Stomach (tissue), 9 donors: ENCODE measurements around the gene IL33. TPM values are rescaled to one million over a fixed set of nuclear protein-coding genes. Genes with fewer than 3 reads are reported as not detected.

Source experiments
- DNase-seq, 2 donors: peaks; one replicate each; pipeline versions ENCODE4 v3.0.0 to v3.0.0-alpha.2; 2013 to 2019
- H3K27ac ChIP-seq, 5 donors: fragments of 200-600 bp in 4 of 5; sonication (generic) in 4 of 5; one replicate each; pipeline ENCODE4 v1.5.1; 2013 to 2019; ENCODE audit warnings: mild to moderate bottlenecking in 1 of 5, moderate library complexity in 1 of 5
- H3K27me3 ChIP-seq, 3 donors: fragments of 200-600 bp; sonication (generic); one replicate each; pipeline ENCODE4 v1.5.1; 2017 to 2019; ENCODE audit warnings: mixed run types in 1 of 3
- H3K36me3 ChIP-seq, 4 donors: fragments of 200-600 bp; sonication (generic); 1 replicate in 3 of 4; 2 replicates in 1 of 4; pipeline ENCODE4 v1.5.1; 2016 to 2019
- H3K4me1 ChIP-seq, 4 donors: fragments of 200-600 bp; sonication (generic); one replicate each; pipeline ENCODE4 v1.5.1; 2016 to 2019
- H3K4me3 ChIP-seq, 4 donors: fragments of 200-600 bp; sonication (generic) in 3 of 4; one replicate each; pipeline ENCODE4 v1.5.1; 2016 to 2019; ENCODE audit warnings: mild to moderate bottlenecking in 1 of 4
- H3K9me3 ChIP-seq, 4 donors: fragments of 200-600 bp; sonication (generic); one replicate each; pipeline ENCODE4 v1.5.1; 2016 to 2019
- CTCF ChIP-seq, 7 experiments: fragments of 450-650 bp in 4 of 7; fragments of 200-600 bp in 3 of 7; sonication (generic) in 3 of 7; IDR thresholded peaks; one replicate each; pipeline ENCODE4 v1.5.1; 2016 to 2019; ENCODE audit warnings: antibody characterized with exemption in 7 of 7, control low read depth in 2 of 7, mild to moderate bottlenecking in 1 of 7
- EP300 ChIP-seq: sonication (generic); formaldehyde crosslinking; IDR thresholded peaks from one replicate; pipeline ENCODE4 v1.6.1; 2017; ENCODE audit warnings: antibody characterized with exemption
- POLR2A ChIP-seq, 4 donors: fragments of 450-650 bp; IDR thresholded peaks; one replicate each; pipeline ENCODE4 v1.6.1; 2016; ENCODE audit warnings: antibody characterized with exemption in 4 of 4, control low read depth in 2 of 4, mild to moderate bottlenecking in 1 of 4, moderate library complexity in 1 of 4
- POLR2AphosphoS5 ChIP-seq, 3 donors: sonication (generic); formaldehyde crosslinking; IDR thresholded peaks; one replicate each; pipeline ENCODE4 v1.6.1; 2016; ENCODE audit warnings: antibody characterized with exemption in 3 of 3
- WGBS, 5 donors: extraction: QIAGEN DNeasy Blood & Tissue Kit in 3 of 5; methylation state at CpG; one replicate each; pipeline versions ENCODE4 v1.1.5 to v1.1.7; 2013 to 2018; 5-methylcytosine and 5-hydroxymethylcytosine counted together
- intact Hi-C: fragments of 100-400 bp; cut with DNase I; formaldehyde crosslinking; loops from one replicate; pipeline ENCODE4 v1.15.1; 2023; ENCODE audit warnings: low total_unique reads
- polyA plus RNA-seq, 3 donors: library from polyadenylated mRNA; stranded (reverse); fragments of 200-250 nt; gene quantifications; one replicate each; pipeline ENCODE4 v1.2.3, GENCODE V29; 2013
- total RNA-seq, 5 donors: library from RNA; depleted of rRNA; stranded (reverse); fragments of >200 nt; gene quantifications; one replicate each; pipeline versions ENCODE4 v1.1.0 to v1.2.3, GENCODE V29; 2014 to 2016
- donor health status: healthy with polysubstance abuse.
- donor health status: Bipolar disorder and iron deficiency.
- donor health status: healthy.

IL33 gene
- total and polyA plus RNA-seq, 8 donors, result 2.9 to 189 (median 26.7) TPM

DNA sequence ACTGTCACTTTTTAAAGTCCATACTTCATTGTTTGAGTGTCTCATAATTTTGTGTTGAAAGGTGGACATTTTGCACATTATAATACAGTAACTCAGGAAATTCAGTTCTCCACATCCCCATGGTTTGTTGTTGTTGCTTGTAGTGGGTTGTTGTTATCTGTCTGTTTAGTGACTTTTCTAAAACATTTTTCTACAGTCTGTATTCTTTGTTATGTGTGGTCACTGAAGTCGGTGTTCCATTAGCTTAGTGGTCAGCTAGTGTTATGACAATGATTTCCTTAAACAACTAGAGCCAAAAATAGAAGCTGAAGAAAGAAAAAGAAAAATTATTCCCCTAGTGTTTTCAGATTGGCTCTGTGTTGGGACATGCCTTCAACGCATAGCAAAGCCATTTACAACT is 5.6 kb upstream of the IL33 start:
- no peak overlapping the region for H3K4me3 ChIP-seq
- H3K27ac ChIP-seq, result no peak overlapping the region
- H3K9me3 ChIP-seq, result peaks cover 0 to 38% (median 24%) of the 10 kb centered on the region in 4 donors
- WGBS, 5 donors, result 79 to 94% (median 84%) methylated on average over 2 of the region's 2 CpGs
- H3K36me3 ChIP-seq, result no peaks in the 10 kb centered on the region
- intact Hi-C loops, result no loop called here
- no peaks in the 10 kb centered on the region for H3K27me3 ChIP-seq
- TF ChIP-seq EP300, result no peak
- TF ChIP-seq POLR2A (IDR thresholded peaks at IDR 0.05), result no peak
- no peak for TF ChIP-seq POLR2AphosphoS5 (IDR thresholded peaks at IDR 0.05)
- TF ChIP-seq CTCF (IDR thresholded peaks at IDR 0.05), result no peak
- no peak for DNase-seq
- peaks cover 0 to 6% (median 3%) of the 10 kb centered on the region in 4 donors for H3K4me1 ChIP-seq

DNA sequence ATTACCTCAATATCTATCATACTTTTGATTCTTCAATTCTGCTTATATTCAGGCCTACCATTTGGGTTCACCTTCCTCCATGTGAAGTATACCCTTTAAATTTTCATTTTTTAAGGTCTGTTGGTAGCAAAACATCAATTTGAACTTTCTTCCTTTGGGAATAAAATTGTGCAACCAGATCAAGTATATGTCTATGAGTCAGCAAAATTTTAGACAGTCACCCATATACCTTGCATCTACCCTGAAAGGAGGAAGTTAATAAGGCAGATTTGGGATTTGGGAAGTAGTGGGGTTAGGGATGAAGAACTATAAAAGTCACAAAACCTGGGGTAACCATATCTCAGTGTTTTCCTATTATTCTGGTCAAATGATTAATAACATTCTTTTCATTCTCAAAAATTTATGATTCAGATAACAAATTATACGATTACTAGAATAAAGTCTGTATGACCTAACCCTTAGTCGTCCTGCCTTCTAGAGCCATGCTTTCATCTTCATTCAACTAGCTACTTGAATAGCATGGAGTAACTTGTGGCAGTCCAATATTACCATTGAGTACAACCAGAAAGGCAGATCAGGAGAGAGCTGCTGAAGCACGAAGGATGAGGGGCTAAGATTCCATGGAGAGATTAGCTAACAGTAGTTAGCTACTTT is 2.8 kb upstream of the IL33 start:
- Histone ChIP-seq H3K9me3 (peaks cover 0 to 32% (median 24%) of the 10 kb centered on the region in 4 donors), H3K36me3 (no peaks in the 10 kb centered on the region), H3K4me1 (peaks cover 0 to 29% (median 10%) of the 10 kb centered on the region in 4 donors), H3K27ac (no peak overlapping the region), H3K4me3 (no peak overlapping the region), H3K27me3 (no peaks in the 10 kb centered on the region)
- intact Hi-C loops, result no loop called here
- TF ChIP-seq POLR2AphosphoS5 (IDR thresholded peaks at IDR 0.05) (no peak), EP300 (no peak), POLR2A (IDR thresholded peaks at IDR 0.05) (no peak), CTCF (IDR thresholded peaks at IDR 0.05) (no peak)
- no peak for DNase-seq
- WGBS, 5 donors, result 85 to 97% (median 93%) methylated on average over 3 of the region's 3 CpGs

DNA sequence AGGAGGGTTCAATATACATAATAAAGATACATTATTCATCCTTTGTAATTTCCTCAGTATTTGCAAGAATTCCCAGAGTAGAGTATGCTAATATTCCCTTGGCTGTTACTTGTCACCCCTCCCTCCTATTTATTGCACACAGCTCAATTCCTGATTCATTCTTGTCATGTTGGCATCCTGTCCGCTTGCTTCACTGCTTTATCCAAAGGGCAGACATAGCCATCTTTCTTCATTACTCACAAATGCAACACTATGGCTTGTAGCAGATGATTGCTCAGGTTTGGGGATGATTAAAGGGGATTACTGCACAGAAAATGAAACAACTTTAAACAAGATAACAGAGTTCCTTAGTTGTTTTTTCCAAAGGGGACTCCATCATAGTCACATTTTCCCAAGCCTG is 1.2 kb upstream of the IL33 start:
- 73 to 95% (median 82%) methylated on average over 1 of the region's 1 CpG for WGBS, 5 donors
- intact Hi-C loops, result no loop called here
- H3K27ac ChIP-seq, result peak overlapping the region in 1 of 5 donors; percentile 81
- H3K4me3 ChIP-seq, result no peak overlapping the region
- peak in 1 of 3 donors; percentile 9 for TF ChIP-seq POLR2AphosphoS5 (IDR thresholded peaks at IDR 0.05)
- TF ChIP-seq POLR2A (IDR thresholded peaks at IDR 0.05), result no peak
- no peak for TF ChIP-seq CTCF (IDR thresholded peaks at IDR 0.05)
- TF ChIP-seq EP300, result no peak
- no peaks in the 10 kb centered on the region for H3K27me3 ChIP-seq
- H3K9me3 ChIP-seq, result peaks cover 0 to 16% (median 15%) of the 10 kb centered on the region in 4 donors
- no peaks in the 10 kb centered on the region for H3K36me3 ChIP-seq
- peak in 1 of 2 donors; percentile 37 for DNase-seq
- H3K4me1 ChIP-seq, result peaks cover 0 to 38% (median 10%) of the 10 kb centered on the region in 4 donors

GRCh38 chr9:6214903-6215302 is 704 bp upstream of the IL33 start:
- H3K4me1 ChIP-seq, result peaks cover 0 to 42% (median 12%) of the 10 kb centered on the region in 4 donors
- DNase-seq, result peak in 1 of 2 donors; percentile 62
- 37 to 45% (median 38%) methylated on average over 2 of the region's 2 CpGs for WGBS, 5 donors
- intact Hi-C loops, result no loop called here
- no peaks in the 10 kb centered on the region for H3K36me3 ChIP-seq
- TF ChIP-seq CTCF (IDR thresholded peaks at IDR 0.05), result no peak
- TF ChIP-seq EP300, result no peak
- no peak for TF ChIP-seq POLR2A (IDR thresholded peaks at IDR 0.05)
- TF ChIP-seq POLR2AphosphoS5 (IDR thresholded peaks at IDR 0.05), result no peak
- peaks cover 0 to 11% (median 10%) of the 10 kb centered on the region in 4 donors for H3K9me3 ChIP-seq
- H3K4me3 ChIP-seq, result no peak overlapping the region
- peak overlapping the region in 3 of 5 donors; percentile 73 to 81 (median 74) for H3K27ac ChIP-seq
- no peaks in the 10 kb centered on the region for H3K27me3 ChIP-seq
